CD8-positive, alpha-beta memory T cell (primary cell): ENCODE measurements around the gene MLLT10. TPM values are rescaled to one million over a fixed set of nuclear protein-coding genes. Genes with fewer than 3 reads are reported as not detected.
"Not testable (repeated sequence)": the region's sequence is repeated elsewhere in the genome, so short reads cannot be mapped to it uniquely, and the experiment has no call there.

Source experiments
- CTCF ChIA-PET: fragments of 350-600 bp; sonication (Branson Sonifier 250); formaldehyde crosslinking; loops from one replicate; lab custom pipeline; 2021; ENCODE audit warnings: antibody characterized with exemption; lab: Charles Lee
- POLR2A ChIA-PET: fragments of 350-600 bp; sonication (Branson Sonifier 250); formaldehyde crosslinking; loops from one replicate; lab custom pipeline; 2021; ENCODE audit warnings: antibody characterized with exemption; lab: Charles Lee
- DNase-seq, 5 donors: peaks; one replicate each; pipeline versions ENCODE4 v3.0.0 to v3.0.0-alpha.2; 2020 to 2022; ENCODE audit warnings: mixed read lengths in 1 of 5
- H3K27ac ChIP-seq: one replicate; pipeline ENCODE4 v1.7.0; 2013; ENCODE audit warnings: low read depth, mild to moderate bottlenecking, low read length, moderate library complexity
- H3K27me3 ChIP-seq: 2 replicates; pipeline ENCODE4 v1.7.0; 2013; ENCODE audit warnings: low read length, mild to moderate bottlenecking; ENCODE audit not compliant: insufficient read depth, poor library complexity, severe bottlenecking
- H3K36me3 ChIP-seq: 2 replicates; pipeline ENCODE4 v1.7.0; 2013; ENCODE audit warnings: mild to moderate bottlenecking, low read length, moderate library complexity; ENCODE audit not compliant: insufficient read depth
- H3K4me1 ChIP-seq: 2 replicates; pipeline ENCODE4 v1.7.0; 2013; ENCODE audit warnings: mild to moderate bottlenecking, low read length, moderate library complexity; ENCODE audit not compliant: insufficient read depth
- H3K4me3 ChIP-seq: 2 replicates; pipeline ENCODE4 v1.7.0; 2013; ENCODE audit warnings: mild to moderate bottlenecking, low read length
- H3K9me3 ChIP-seq: 2 replicates; pipeline ENCODE4 v1.7.0; 2013; ENCODE audit warnings: mild to moderate bottlenecking, low read length
- H3K27ac Mint-ChIP-seq, 8 donors: one replicate each; pipeline ENCODE4 v1.8.0; 2020 to 2021; ENCODE audit warnings: mixed read lengths in 8 of 8, mild to moderate bottlenecking in 6 of 8, inconsistent platforms in 3 of 8, moderate library complexity in 3 of 8
- H3K27me3 Mint-ChIP-seq, 2 donors: one replicate each; pipeline ENCODE4 v1.8.0; 2020 to 2021; ENCODE audit warnings: mixed read lengths in 2 of 2, mild to moderate bottlenecking in 1 of 2, moderate library complexity in 1 of 2
- H3K36me3 Mint-ChIP-seq, 3 donors: one replicate each; pipeline ENCODE4 v1.8.0; 2020 to 2021; ENCODE audit warnings: mixed read lengths in 3 of 3, inconsistent platforms in 1 of 3, mild to moderate bottlenecking in 1 of 3
- H3K4me1 Mint-ChIP-seq, 3 donors: one replicate each; pipeline ENCODE4 v1.8.0; 2020 to 2021; ENCODE audit warnings: mixed read lengths in 3 of 3, inconsistent platforms in 1 of 3, mild to moderate bottlenecking in 1 of 3
- H3K4me3 Mint-ChIP-seq, 7 donors: one replicate each; pipeline ENCODE4 v1.8.0; 2020 to 2021; ENCODE audit warnings: mixed read lengths in 7 of 7, mild to moderate bottlenecking in 6 of 7, moderate library complexity in 4 of 7, inconsistent platforms in 2 of 7
- H3K9me3 Mint-ChIP-seq, 5 donors: one replicate each; pipeline ENCODE4 v1.8.0; 2020 to 2022; ENCODE audit warnings: mixed read lengths in 5 of 5, mild to moderate bottlenecking in 3 of 5, moderate library complexity in 2 of 5, inconsistent platforms in 1 of 5
- polyA plus RNA-seq: library from polyadenylated mRNA; unstranded; fragments of 300-500 nt; fragmentation: Illumina TruSeq; gene quantifications from one replicate; pipeline ENCODE4 v1.2.3, GENCODE V29; 2021
- total RNA-seq, 2 experiments: library from RNA; stranded (reverse); gene quantifications; one replicate each; pipeline ENCODE4 v1.2.3, GENCODE V29; 2021

MLLT10 gene
- total and polyA plus RNA-seq, 3 experiments from 2014 or later: 7.4 to 37.2 (median 35.6) TPM

DNA sequence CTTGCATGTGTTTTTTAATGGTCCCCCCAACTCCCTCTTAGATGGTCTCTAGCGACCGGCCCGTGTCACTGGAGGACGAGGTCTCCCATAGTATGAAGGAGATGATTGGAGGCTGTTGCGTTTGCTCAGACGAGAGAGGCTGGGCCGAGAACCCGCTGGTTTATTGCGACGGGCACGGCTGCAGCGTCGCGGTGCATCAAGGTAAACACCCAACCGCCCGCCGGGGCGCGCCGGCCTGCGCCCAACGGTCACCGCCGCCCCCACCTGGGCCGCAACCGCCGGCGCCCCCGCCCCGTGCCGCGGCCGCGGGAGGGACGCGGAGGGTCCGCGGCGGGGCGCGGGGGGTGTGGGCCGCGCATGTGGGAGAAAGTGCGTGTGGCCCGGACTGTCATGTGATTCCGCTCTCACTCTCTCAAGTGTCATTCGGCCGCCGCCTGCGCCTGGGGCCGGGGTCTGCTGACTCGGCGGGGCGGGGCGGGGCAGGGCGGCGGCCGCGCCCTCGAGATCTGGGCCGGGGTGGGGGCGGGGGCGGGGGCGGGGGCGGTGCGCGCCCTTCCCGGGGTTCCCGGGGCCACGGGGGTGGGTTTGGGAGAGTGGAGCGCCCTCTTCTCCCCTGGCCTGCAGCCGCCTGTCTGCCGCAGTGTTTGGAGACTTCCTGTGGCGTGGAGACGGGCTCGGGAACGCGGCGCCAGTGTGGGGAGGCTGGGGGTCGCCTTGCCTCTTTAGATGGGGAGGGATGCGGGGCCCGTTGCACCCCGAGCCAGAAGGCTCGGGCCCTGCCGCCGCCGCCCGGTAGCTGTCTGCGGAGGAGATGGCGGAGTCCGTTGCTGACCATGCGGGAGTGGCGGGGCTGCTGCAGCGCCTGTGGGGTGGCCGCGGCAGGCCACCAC lies 817 bp downstream of the MLLT10 start:
- Mint-ChIP-seq H3K27ac (peak overlapping the region; percentile 80 to 92 (median 88)), H3K4me3 (peak overlapping the region; percentile 86 to 96 (median 94)), H3K36me3 (peaks cover 5 to 35% (median 5%) of the 10 kb centered on the region in 3 donors), H3K27me3 (no peaks in the 10 kb centered on the region), H3K4me1 (peaks cover 25 to 38% (median 31%) of the 10 kb centered on the region in 3 donors), H3K9me3 (no peaks in the 10 kb centered on the region)
- Histone ChIP-seq H3K36me3 (no peaks in the 10 kb centered on the region), H3K4me3 (peak overlapping the region; percentile 39), H3K27ac (peak overlapping the region; percentile 51), H3K9me3 (no peaks in the 10 kb centered on the region), H3K4me1 (peaks cover 23% of the 10 kb centered on the region), H3K27me3 (no peaks in the 10 kb centered on the region)
- ChIA-PET POLR2A (interaction anchor here (1.6 kb wide), 1 partner anchor 694 kb away, joined by 3 read pairs; no protein-coding TSS in a partner anchor), CTCF (no interaction called here)
- peak; percentile 40 to 68 (median 47) for DNase-seq

DNA sequence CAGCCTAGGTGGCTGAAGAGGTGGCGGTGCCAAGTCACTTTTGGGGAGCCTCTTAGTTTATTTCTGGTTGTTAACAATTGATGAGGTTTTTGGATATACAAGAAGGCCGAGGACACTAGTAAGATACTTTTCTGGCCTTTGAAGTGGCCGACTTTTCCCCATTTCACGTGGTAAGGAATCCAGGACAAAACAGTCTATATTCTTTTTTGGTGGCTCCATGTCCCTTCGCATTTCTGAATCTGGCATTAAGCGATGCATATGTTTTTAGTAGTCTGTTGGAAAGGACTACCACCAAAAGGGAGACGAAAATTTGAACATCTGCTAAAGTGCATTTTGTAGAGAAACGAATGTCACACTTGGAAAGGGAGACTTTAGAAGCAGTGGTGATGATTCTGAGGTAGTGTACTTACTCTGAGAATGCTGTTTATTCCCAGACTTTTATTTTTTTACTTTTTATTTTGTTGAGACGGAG lies 1.5 kb downstream of the MLLT10 start:
- H3K4me3 Mint-ChIP-seq: peak overlapping the region; percentile 76 to 94 (median 84)
- ChIA-PET POLR2A (no interaction called here), CTCF (no interaction called here)
- H3K9me3 Mint-ChIP-seq: no peaks in the 10 kb centered on the region
- no peak for DNase-seq
- H3K27ac Mint-ChIP-seq: peak overlapping the region; percentile 70 to 89 (median 81)
- no peaks in the 10 kb centered on the region for H3K36me3 ChIP-seq
- peaks cover 5 to 41% (median 5%) of the 10 kb centered on the region in 3 donors for H3K36me3 Mint-ChIP-seq
- H3K9me3 ChIP-seq: no peaks in the 10 kb centered on the region
- no peaks in the 10 kb centered on the region for H3K27me3 Mint-ChIP-seq
- peaks cover 25 to 38% (median 31%) of the 10 kb centered on the region in 3 donors for H3K4me1 Mint-ChIP-seq
- peaks cover 23% of the 10 kb centered on the region for H3K4me1 ChIP-seq
- peak overlapping the region; percentile 39 for H3K4me3 ChIP-seq
- no peak overlapping the region for H3K27ac ChIP-seq
- no peaks in the 10 kb centered on the region for H3K27me3 ChIP-seq

DNA sequence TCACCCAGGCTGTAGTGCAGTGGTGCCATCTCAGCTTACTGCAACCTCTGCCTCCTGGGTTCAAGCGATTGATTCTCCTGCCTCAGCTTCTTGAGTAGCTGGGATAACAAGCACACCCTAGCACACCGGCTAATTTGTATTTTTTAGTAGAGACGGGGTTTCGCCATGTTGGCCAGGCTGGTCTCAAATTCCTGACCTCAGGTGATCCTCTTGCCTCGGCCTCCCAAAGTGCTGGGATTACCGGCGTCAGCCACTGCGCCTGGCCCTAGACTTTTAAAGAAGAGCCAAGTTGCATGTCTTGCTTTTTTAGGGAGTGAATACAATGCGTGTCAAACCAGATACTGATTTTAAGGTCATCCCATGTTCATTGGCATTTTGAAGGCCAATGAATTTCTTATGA lies 1.9 kb downstream of the MLLT10 start:
- H3K4me3 ChIP-seq, CTCF ChIA-PET, DNase-seq, H3K36me3 ChIP-seq, H3K27me3 ChIP-seq, POLR2A ChIA-PET, H3K27me3 Mint-ChIP-seq, H3K9me3 Mint-ChIP-seq, H3K27ac ChIP-seq, H3K9me3 ChIP-seq: not testable (repeated sequence)
- peaks cover 25 to 38% (median 31%) of the 10 kb centered on the region in 3 donors for H3K4me1 Mint-ChIP-seq
- peaks cover 5 to 44% (median 5%) of the 10 kb centered on the region in 3 donors for H3K36me3 Mint-ChIP-seq
- peak overlapping the region in 5 of 8 donors; percentile 70 to 89 (median 80) for H3K27ac Mint-ChIP-seq
- peak overlapping the region in 6 of 7 donors; percentile 76 to 94 (median 83) for H3K4me3 Mint-ChIP-seq
- H3K4me1 ChIP-seq: peaks cover 23% of the 10 kb centered on the region

DNA sequence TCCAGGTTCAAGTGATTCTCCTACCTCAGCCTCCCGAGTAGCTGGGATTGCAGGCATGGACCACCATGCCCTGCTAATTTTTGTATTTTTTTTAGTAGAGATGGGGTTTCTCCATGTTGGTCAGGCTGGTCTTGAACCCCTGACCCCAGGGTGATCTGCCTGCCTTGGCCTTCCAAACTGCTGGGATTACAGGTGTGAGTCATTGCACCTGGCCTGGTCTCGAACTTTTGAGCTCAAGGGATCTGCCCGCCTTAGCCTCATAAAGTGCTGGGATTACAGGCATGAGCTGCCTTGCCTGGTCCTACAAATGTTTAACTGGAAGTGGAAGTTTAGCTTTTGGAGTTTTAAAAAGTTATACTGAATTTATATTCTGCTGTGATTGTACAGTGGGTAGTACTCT lies 2.8 kb downstream of the MLLT10 start:
- peaks cover 9 to 53% (median 10%) of the 10 kb centered on the region in 3 donors for H3K36me3 Mint-ChIP-seq
- H3K4me1 ChIP-seq: peaks cover 23% of the 10 kb centered on the region
- POLR2A ChIA-PET: no interaction called here
- no peak overlapping the region for H3K27ac ChIP-seq
- no peaks in the 10 kb centered on the region for H3K9me3 Mint-ChIP-seq
- H3K9me3 ChIP-seq: no peaks in the 10 kb centered on the region
- no peaks in the 10 kb centered on the region for H3K27me3 Mint-ChIP-seq
- peak overlapping the region in 6 of 7 donors; percentile 2 to 85 (median 58) for H3K4me3 Mint-ChIP-seq
- no peak overlapping the region for H3K4me3 ChIP-seq
- H3K27ac Mint-ChIP-seq: peak overlapping the region in 5 of 8 donors; percentile 14 to 82 (median 74)
- CTCF ChIA-PET: interaction anchor here (0.8 to 2.5 kb wide), 2 partner anchors 11 to 41 kb away, joined by 3 to 8 read pairs; partner anchors contain the start of gene SKIDA1
- H3K4me1 Mint-ChIP-seq: peaks cover 29 to 42% (median 36%) of the 10 kb centered on the region in 3 donors
- DNase-seq: no peak
- H3K27me3 ChIP-seq: no peaks in the 10 kb centered on the region
- H3K36me3 ChIP-seq: peaks cover 8% of the 10 kb centered on the region

DNA sequence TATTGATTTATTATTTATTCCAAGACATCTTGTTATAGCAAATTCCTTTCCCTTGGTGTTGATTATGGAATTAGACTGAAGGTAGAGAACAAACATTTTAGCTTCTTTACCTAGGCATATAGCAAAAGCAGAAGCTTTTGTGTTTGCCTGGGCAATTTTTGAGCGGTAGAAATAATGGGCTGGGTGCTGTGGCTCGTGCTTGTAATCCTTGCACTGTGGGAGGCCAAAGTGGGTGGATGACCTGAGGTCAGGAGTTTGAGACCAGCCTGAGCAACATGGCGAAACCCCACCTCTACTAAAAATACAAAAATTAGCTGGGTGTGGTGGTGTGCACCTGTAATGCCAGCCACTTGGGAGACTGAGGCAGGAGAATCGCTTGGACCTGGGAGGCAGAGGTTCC lies 6.7 kb downstream of the MLLT10 start:
- H3K27ac ChIP-seq, H3K4me3 ChIP-seq, H3K27me3 ChIP-seq, H3K9me3 ChIP-seq, H3K27me3 Mint-ChIP-seq, H3K4me1 ChIP-seq, POLR2A ChIA-PET, DNase-seq, H3K9me3 Mint-ChIP-seq, H3K4me3 Mint-ChIP-seq, H3K27ac Mint-ChIP-seq: not testable (repeated sequence)
- CTCF ChIA-PET: interaction anchor here (0.6 to 1.5 kb wide), 2 partner anchors 192 to 1311 kb away, joined by 3 read pairs; no protein-coding TSS in a partner anchor
- peaks cover 11 to 77% (median 31%) of the 10 kb centered on the region in 3 donors for H3K36me3 Mint-ChIP-seq
- H3K36me3 ChIP-seq: peaks cover 11% of the 10 kb centered on the region
- peaks cover 21 to 38% (median 34%) of the 10 kb centered on the region in 3 donors for H3K4me1 Mint-ChIP-seq

DNA sequence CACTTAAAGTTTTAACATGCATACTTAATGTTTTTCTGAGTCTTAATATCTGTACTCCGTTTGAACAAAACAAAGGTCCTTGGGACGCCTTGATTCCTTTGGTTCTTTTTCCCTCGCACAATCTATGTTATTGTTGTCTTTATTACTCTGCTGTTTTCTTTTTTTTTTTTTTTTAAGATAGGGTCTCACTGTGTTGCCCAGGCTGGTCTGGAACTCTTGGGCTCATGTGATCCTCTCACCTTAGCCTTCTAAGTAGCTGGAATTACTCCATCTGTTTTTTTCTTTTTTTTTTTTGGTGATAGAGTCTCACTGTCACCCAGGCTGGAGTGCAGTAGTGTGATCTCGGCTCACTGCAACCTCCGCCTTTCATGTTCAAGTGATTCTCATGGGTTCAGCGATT lies 13.2 kb downstream of the MLLT10 start:
- Histone ChIP-seq H3K27me3 (no peaks in the 10 kb centered on the region), H3K4me1 (peaks cover 4% of the 10 kb centered on the region), H3K36me3 (no peaks in the 10 kb centered on the region), H3K9me3 (no peaks in the 10 kb centered on the region), H3K4me3 (no peak overlapping the region), H3K27ac (no peak overlapping the region)
- no peak for DNase-seq
- H3K9me3 Mint-ChIP-seq: no peaks in the 10 kb centered on the region
- peak overlapping the region in 1 of 8 donors; percentile 3 for H3K27ac Mint-ChIP-seq
- CTCF ChIA-PET: interaction anchor here (1.2 kb wide), 1 partner anchor 51 kb away, joined by 3 read pairs; no protein-coding TSS in a partner anchor
- no peaks in the 10 kb centered on the region for H3K27me3 Mint-ChIP-seq
- peaks cover 0 to 74% (median 27%) of the 10 kb centered on the region in 3 donors for H3K36me3 Mint-ChIP-seq
- POLR2A ChIA-PET: no interaction called here
- H3K4me3 Mint-ChIP-seq: no peak overlapping the region
- H3K4me1 Mint-ChIP-seq: peaks cover 28 to 42% (median 38%) of the 10 kb centered on the region in 3 donors

DNA sequence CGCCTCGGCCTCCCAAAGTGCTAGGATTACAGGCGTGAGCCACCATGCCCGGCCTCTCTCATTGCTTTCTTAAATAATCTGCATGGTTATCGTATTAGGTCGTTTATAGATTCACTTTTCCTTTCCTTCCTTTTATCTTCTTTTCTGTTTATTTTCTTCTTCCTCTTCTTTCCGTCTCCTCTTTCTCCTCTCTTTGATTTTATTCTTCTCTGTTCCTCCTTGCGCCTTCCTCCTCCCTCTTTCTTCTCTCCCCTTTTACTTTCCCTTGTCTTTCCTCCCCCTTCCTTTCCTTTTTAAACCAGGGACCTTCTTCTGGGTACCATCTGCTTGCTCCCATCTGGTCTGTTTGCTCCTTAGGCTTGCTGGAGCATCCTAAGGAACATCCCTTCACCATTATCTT lies 18.6 kb downstream of the MLLT10 start:
- Mint-ChIP-seq H3K4me3 (no peak overlapping the region), H3K27ac (peak overlapping the region in 1 of 8 donors; percentile 31)
- CTCF ChIA-PET: no interaction called here

DNA sequence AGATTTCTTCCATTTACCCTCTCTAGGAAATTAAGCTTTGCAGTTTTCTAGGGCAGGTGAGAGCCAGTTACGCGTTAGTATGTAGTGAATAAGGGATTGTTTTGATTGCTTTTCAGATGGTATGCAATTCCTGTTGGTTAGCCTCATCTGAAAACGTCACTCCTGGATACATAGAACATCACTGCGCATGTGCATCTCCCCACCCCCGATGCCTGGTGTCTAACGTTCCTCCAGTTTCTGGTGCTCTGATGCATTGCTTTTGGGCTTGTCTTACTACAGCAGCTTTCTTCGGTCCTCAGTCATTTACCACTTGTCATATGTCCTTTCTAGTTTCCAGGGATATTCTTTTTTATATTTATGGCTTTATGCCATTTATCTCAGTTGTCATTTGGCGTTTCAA lies 22.5 kb downstream of the MLLT10 start:
- POLR2A ChIA-PET: no interaction called here
- Mint-ChIP-seq H3K9me3 (no peaks in the 10 kb centered on the region), H3K27ac (peak overlapping the region in 2 of 8 donors; percentile 22 to 55), H3K36me3 (peaks cover 4 to 80% (median 25%) of the 10 kb centered on the region in 3 donors), H3K4me3 (no peak overlapping the region), H3K4me1 (peaks cover 23 to 49% (median 33%) of the 10 kb centered on the region in 3 donors), H3K27me3 (no peaks in the 10 kb centered on the region)
- DNase-seq: no peak
- Histone ChIP-seq H3K4me1 (no peaks in the 10 kb centered on the region), H3K36me3 (peaks cover 17% of the 10 kb centered on the region), H3K4me3 (no peak overlapping the region), H3K27ac (no peak overlapping the region), H3K9me3 (no peaks in the 10 kb centered on the region), H3K27me3 (no peaks in the 10 kb centered on the region)
- CTCF ChIA-PET: no interaction called here

More for the DNA sequence above, 18.6 kb downstream of the MLLT10 start:
- H3K27me3 Mint-ChIP-seq: no peaks in the 10 kb centered on the region
- Histone ChIP-seq H3K27ac (no peak overlapping the region), H3K27me3 (no peaks in the 10 kb centered on the region), H3K4me3 (no peak overlapping the region), H3K4me1 (peaks cover 4% of the 10 kb centered on the region), H3K36me3 (peaks cover 6% of the 10 kb centered on the region), H3K9me3 (no peaks in the 10 kb centered on the region)
- POLR2A ChIA-PET: no interaction called here
- no peaks in the 10 kb centered on the region for H3K9me3 Mint-ChIP-seq
- peaks cover 27 to 45% (median 36%) of the 10 kb centered on the region in 3 donors for H3K4me1 Mint-ChIP-seq
- peaks cover 0 to 80% (median 18%) of the 10 kb centered on the region in 3 donors for H3K36me3 Mint-ChIP-seq
- no peak for DNase-seq
